HepG2 (cell line): ENCODE results near the gene SCYGR4. TPM values are rescaled to one million over a fixed set of nuclear protein-coding genes. Genes with fewer than 3 reads are reported as not detected.

Experiments used
- AHDC1 ChIP-seq: sonication (generic); formaldehyde crosslinking; IDR thresholded peaks from 2 replicates; pipeline ENCODE4 v1.5.1; 2020; ENCODE audit warnings: mild to moderate bottlenecking, missing genetic modification reagents, borderline replicate concordance
- AKNA ChIP-seq: sonication (generic); formaldehyde crosslinking; IDR thresholded peaks from 2 replicates; pipeline ENCODE4 v1.4.0; 2020; ENCODE audit warnings: missing genetic modification reagents, borderline replicate concordance
- ELF4 ChIP-seq: sonication (generic); formaldehyde crosslinking; IDR thresholded peaks from 2 replicates; pipeline ENCODE4 v1.5.0; 2020; ENCODE audit warnings: missing genetic modification reagents, mild to moderate bottlenecking, moderate library complexity, borderline replicate concordance
- FOXA3 ChIP-seq: IDR thresholded peaks from 2 replicates; pipeline ENCODE4 v1.6.1; 2016; ENCODE audit warnings: missing genetic modification reagents, missing compliant biosample characterization
- HNRNPUL1 ChIP-seq: fragments of 200-400 bp; formaldehyde crosslinking; IDR thresholded peaks from 2 replicates; pipeline ENCODE4 v1.6.1; 2017; ENCODE audit warnings: low read depth, mild to moderate bottlenecking, low read length, moderate library complexity
- HOXA9 ChIP-seq: sonication (generic); formaldehyde crosslinking; IDR thresholded peaks from 2 replicates; pipeline ENCODE4 v1.8.1; 2022; ENCODE audit warnings: missing genetic modification reagents, mild to moderate bottlenecking, moderate library complexity, borderline replicate concordance
- JARID2 ChIP-seq: sonication (generic); formaldehyde crosslinking; IDR thresholded peaks from 2 replicates; pipeline ENCODE4 v1.8.1; 2023; ENCODE audit warnings: missing genetic modification reagents, inconsistent platforms; ENCODE audit not compliant: insufficient replicate concordance
- MIER3 ChIP-seq: IDR thresholded peaks from 2 replicates; pipeline ENCODE4 v1.6.1; 2016; ENCODE audit warnings: missing compliant biosample characterization, borderline replicate concordance
- NR1H2 ChIP-seq: sonication (generic); formaldehyde crosslinking; IDR thresholded peaks from 2 replicates; pipeline ENCODE4 v1.8.1; 2022; ENCODE audit warnings: low read depth, missing genetic modification reagents, borderline replicate concordance
- RARG ChIP-seq: sonication (generic); formaldehyde crosslinking; IDR thresholded peaks from 2 replicates; pipeline ENCODE4 v1.4.0; 2020; ENCODE audit warnings: low read depth, mild to moderate bottlenecking, missing genetic modification reagents
- SP1 ChIP-seq, 2 experiments: fragments of 450-650 bp in 1 of 2; sonication (generic) in 1 of 2; formaldehyde crosslinking in 1 of 2; IDR thresholded peaks; 2 replicates each; pipeline versions ENCODE4 v1.4.0 to v1.6.1; 2016 to 2020; ENCODE audit warnings: missing genetic modification reagents in 1 of 2
- SRSF4 ChIP-seq: fragments of 200-400 bp; formaldehyde crosslinking; IDR thresholded peaks from one replicate; pipeline ENCODE4 v1.6.1; 2018; ENCODE audit warnings: mild to moderate bottlenecking, low read depth, low read length, moderate library complexity; ENCODE audit not compliant: poor library complexity, severe bottlenecking
- TOPORS ChIP-seq: sonication (generic); formaldehyde crosslinking; IDR thresholded peaks from 2 replicates; pipeline ENCODE4 v1.8.0; 2023; ENCODE audit warnings: mild to moderate bottlenecking, missing genetic modification reagents
- ZNF260 ChIP-seq: sonication (generic); formaldehyde crosslinking; IDR thresholded peaks from 2 replicates; pipeline ENCODE4 v1.4.0; 2020; ENCODE audit warnings: missing genetic modification reagents, low read depth, mild to moderate bottlenecking, borderline replicate concordance
- ZNF329 ChIP-seq: sonication (generic); formaldehyde crosslinking; IDR thresholded peaks from 2 replicates; pipeline ENCODE4 v1.9.0; 2021; ENCODE audit warnings: low read depth, mild to moderate bottlenecking, missing genetic modification reagents
- ZNF749 ChIP-seq: sonication (generic); formaldehyde crosslinking; IDR thresholded peaks from 2 replicates; pipeline ENCODE4 v1.8.0; 2022; ENCODE audit warnings: mild to moderate bottlenecking, missing genetic modification reagents, moderate library complexity, borderline replicate concordance
- ZNF792 ChIP-seq: IDR thresholded peaks from 2 replicates; pipeline ENCODE4 v1.6.1; 2016
- ZSCAN29 ChIP-seq: sonication (generic); formaldehyde crosslinking; conservative IDR thresholded peaks from 2 replicates; pipeline ENCODE4 v1.4.0; 2020; ENCODE audit warnings: mild to moderate bottlenecking, missing genetic modification reagents
- polyA plus RNA-seq, 8 experiments: library from polyadenylated mRNA; depleted of rRNA in 3 of 8; stranded (reverse) in 7 of 8; unstranded in 1 of 8; fragments of >200 nt; fragmentation: Illumina TruSeq in 4 of 8; extraction: Trizol in 4 of 8; gene quantifications; 2 replicates each; pipeline versions ENCODE4 v1.2.1 to v1.2.3, GENCODE V29; 2011 to 2016; ENCODE audit warnings: low read depth in 4 of 8, missing spikeins in 1 of 8, mixed read lengths in 1 of 8; ENCODE audit not compliant: insufficient read depth in 1 of 8
- total RNA-seq, 5 experiments: library from RNA; depleted of rRNA; stranded (reverse); fragments of >200 nt; fragmentation: Illumina TruSeq; extraction: Trizol; gene quantifications; 2 replicates each; pipeline ENCODE4 v1.2.3, GENCODE V29; 2016; ENCODE audit warnings: low read depth in 1 of 5
- TF ChIP-seq, protein P1 (sequence below): sonication (generic); formaldehyde crosslinking; IDR thresholded peaks from 2 replicates; pipeline ENCODE4 v1.8.0; 2022; ENCODE audit warnings: low read depth, missing genetic modification reagents

The SCYGR4 gene
- total and polyA plus RNA-seq, 2 of the 13 experiments (the other 11 are each of a cell fraction or from before 2014, with no cell fraction given) = not detected

GRCh38 chr2:227615181-227615580, 2.1 kb upstream of the SCYGR4 start (continued):
- TF ChIP-seq, protein P1, sequence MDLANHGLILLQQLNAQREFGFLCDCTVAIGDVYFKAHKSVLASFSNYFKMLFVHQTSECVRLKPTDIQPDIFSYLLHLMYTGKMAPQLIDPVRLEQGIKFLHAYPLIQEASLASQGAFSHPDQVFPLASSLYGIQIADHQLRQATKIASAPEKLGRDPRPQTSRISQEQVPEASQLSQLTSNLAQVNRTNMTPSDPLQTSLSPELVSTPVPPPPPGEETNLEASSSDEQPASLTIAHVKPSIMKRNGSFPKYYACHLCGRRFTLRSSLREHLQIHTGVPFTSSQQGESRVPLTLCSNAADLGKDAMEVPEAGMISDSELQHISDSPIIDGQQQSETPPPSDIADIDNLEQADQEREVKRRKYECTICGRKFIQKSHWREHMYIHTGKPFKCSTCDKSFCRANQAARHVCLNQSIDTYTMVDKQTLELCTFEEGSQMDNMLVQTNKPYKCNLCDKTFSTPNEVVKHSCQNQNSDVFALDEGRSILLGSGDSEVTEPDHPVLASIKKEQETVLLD (CRISPR knock-in tag) = no peak
- TF ChIP-seq ZNF329 (CRISPR knock-in tag) (no peak), NR1H2 (CRISPR knock-in tag) (no peak), TOPORS (no peak), ZNF749 (CRISPR knock-in tag) (no peak), AKNA (CRISPR knock-in tag) (no peak), ZNF260 (CRISPR knock-in tag) (no peak), HOXA9 (no peak), RARG (no peak), AHDC1 (CRISPR knock-in tag) (no peak), HNRNPUL1 (no peak), ZNF792 (CRISPR knock-in tag) (no peak), ZSCAN29 (CRISPR knock-in tag) (no peak), FOXA3 (CRISPR knock-in tag) (no peak), SRSF4 (no peak), ELF4 (CRISPR knock-in tag) (no peak), MIER3 (CRISPR knock-in tag) (no peak), SP1 (IDR thresholded peaks at IDR 0.05) (no peak), SP1 (CRISPR knock-in tag; IDR thresholded peaks at IDR 0.05) (no peak), JARID2 (CRISPR knock-in tag) (no peak)
